Ureter (tissue), 1 donor: ENCODE measurements around the gene SPDYE3. TPM values are rescaled to one million over a fixed set of nuclear protein-coding genes. Genes with fewer than 3 reads are reported as not detected.
"Not testable (repeated sequence)": the region's sequence is repeated elsewhere in the genome, so short reads cannot be mapped to it uniquely, and the experiment has no call there.

Experiments used
- DNase-seq: peaks from one replicate; pipeline ENCODE4 v3.0.0-alpha.2; 2020; ENCODE audit warnings: low spot score
- total RNA-seq: library from RNA; stranded (reverse); gene quantifications from one replicate; pipeline ENCODE4 v1.2.4, GENCODE V29; 2023
- donor health status: DM: yes; HTN: yes; CAD: no.

Gene SPDYE3
- total RNA-seq, 1 donor from 2014 or later: not detected

DNA sequence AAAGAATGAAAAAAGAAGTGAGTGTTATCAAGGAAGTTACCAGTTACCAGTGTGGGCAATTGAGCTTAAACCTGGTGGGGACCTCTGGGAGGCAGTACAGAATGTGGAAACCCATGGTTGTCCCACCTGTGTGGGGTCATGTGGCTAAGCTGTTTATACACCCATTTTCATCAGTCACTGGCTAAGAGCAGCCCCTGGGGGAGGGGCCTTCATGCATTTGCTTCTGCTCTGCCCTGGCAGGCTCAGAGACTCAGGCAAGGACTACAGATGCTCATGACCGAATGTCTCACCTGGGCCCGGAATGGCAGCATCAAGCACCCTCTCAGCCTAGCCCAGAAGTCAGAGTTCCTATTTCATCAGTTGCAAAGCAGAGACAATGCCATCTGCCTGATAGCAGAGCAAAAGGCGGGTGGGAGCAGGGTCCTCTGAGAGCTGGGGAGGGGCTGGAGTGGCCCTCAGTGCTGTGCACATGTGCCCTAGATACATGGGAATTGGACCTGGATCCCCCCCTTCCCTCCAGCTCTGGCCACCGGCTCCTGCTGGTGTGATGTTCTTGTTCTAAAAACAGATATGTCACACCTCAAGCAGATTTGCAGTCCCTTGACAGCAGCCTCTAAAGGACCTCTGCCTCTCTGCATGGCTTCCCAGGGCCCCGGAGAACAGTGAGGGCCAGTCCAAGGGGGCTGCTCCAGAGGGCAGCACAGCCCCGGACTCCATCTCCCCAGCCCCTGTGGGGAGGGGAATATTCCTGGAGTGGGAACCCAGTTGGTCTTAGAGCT is 20.1 kb upstream of the SPDYE3 start:
- not testable (repeated sequence) for DNase-seq

DNA sequence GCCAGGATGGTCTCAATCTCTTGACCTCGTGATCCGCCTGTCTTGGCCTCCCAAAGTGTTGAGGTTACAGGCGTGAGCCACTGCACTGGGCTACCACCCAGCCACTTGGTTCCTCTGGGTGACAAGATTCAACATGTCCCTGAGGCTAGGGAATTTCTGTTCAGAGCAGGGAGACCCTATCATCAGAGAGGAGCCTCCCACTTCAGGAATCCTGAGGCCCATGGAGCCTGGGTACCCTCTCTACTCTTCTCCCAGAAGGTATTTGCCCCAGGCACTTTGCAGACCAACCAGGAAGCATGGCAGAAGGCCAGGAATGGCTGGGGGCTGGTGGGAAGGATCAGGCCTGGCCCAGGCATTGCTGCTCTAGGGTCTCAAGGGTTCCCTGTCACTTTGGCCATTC is 19.2 kb upstream of the SPDYE3 start:
- not testable (repeated sequence) for DNase-seq

DNA sequence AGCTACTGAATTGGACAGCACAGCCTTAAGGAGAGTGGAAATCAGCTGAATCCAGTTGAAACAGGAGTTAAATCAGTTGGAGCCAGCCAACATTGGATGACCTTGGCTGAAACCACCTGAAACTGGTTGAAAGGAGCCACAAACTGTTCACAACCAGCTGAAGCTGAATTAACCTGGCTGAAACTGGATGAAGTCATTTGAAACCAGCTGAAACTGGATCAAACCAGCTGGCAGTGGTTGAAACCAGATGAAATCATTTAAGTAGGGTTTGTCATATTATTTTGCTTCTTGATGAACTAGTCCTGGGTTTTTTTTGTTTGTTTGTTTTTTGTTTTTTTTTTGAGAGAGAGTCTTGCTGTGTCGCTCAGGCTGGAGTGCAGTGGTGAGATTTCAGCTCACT is 15.3 kb upstream of the SPDYE3 start:
- DNase-seq: not testable (repeated sequence)

DNA sequence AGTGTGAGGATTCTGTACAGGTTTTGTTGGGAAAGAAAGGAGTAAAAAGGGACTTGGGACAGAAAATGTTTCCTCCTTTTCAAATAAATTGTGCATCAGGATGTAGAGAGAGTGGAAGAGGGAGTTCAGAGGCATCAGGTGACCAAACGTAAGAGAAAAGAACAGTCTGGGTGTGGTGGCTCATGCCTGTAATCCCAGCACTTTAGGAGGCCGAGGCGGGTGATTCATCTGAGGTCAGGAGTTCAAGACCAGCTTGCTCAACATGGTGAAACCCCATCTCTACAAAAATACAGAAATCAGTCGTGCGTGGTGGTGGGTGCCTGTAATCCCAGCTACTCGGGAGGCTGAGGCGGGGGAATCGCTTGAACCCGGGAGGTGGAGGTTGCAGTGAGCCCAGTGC is 12.2 kb upstream of the SPDYE3 start:
- not testable (repeated sequence) for DNase-seq

DNA sequence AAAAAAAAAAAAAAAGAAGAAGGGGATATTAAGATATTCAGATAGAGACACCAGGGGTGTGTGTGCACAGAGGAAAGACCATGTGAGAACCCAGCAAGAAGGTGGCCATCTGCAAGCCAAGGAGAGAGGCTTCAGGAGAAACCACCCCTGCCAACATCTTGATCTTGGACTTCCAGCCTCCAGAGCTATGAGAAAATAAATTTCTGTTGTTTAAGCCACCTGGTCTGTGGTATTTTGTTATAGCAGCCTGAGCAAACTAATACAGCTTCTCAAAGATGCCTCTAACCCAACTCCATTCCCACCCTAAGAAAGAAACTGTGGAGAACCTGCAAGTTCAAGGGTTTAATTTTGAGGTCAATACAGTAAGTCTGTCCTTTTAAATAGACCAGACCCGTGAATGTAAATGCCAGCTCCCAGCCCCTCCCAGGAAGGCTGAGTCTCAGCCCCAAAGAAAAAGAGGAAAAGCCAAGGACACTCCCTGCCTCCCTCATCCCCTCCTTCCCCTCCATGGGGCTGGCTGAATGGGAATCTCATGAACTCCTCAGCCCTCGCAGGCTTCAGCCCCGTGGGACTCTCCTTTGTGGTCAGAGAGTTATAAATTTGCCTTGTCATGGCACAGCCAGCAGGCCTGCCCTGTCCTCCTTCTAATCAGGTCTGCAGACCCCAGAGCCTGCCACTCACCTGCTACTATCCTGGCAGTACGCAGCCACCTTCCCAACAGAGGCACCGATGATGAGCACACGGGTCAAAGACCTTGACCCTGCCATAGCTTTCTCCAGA is 9.5 kb upstream of the SPDYE3 start:
- not testable (repeated sequence) for DNase-seq

DNA sequence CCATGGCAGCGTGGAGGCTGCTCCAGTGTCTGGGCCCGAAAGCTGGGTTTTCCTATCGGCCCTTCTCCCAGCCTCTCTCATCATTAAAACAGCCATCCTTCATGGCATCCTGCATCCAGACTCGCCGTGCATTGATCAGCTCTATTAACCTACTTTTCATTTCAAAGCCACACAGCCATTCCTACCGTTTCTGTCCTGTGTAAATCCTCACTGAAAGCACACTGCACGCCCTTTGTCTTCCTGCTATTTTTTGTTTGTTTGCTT is 8.9 kb upstream of the SPDYE3 start:
- DNase-seq: not testable (repeated sequence)

DNA sequence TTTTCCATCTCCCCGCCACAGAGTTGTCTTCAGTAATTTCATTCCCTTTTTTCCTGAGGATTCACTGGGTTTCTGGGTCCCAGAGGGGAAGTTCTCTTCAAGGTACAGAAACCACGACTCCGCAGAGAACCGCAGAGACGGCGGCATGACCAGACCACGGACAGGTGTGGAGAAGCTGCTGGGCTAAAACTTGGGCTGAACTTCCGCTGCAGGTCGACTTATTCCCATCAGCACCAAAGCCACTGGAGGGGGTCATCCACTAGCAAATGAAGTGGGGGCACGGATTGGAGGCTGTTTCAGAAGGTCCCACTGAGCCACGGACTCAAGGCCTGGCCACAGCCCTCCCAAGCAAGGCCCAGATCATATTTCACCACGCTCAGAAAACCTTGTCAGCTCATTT is 3.0 kb upstream of the SPDYE3 start:
- not testable (repeated sequence) for DNase-seq

DNA sequence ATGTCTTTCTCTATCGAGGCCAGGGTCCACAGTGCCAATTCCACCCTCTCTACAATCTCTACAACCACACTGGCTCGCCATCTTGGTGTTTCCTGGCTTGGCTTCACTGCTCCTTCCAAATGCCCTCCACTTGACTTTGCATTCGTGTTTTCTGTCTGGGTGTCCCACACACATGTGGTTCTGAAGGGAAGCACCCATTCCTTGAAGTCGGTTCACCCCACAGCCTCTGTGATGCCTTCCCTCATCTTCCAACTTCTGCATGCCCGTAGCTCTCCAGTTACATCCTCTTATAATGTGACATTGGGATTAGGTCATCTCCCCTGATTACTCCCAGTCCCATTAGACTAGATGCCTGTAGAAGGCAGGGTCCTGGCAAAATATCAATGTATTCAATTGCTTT is 10.8 kb downstream of the SPDYE3 start:
- DNase-seq: not testable (repeated sequence)

DNA sequence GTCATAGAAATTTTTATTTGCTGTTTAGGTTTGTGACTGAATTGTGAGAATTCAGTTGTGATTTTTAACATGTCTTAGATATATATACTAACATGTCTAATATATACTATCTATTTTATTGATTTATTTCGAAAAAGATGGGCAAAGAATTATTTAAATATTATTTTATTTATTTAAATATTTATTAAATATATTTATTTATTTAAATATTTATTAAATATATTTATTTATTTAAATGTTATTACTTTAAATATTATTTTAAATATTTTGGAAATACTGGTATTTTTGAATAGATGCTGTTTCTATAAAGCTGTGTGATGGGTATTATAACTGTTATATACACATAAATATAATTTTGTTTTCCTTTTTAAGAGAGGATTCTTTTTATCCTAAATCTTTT is 14.1 kb downstream of the SPDYE3 start:
- DNase-seq: not testable (repeated sequence)

DNA sequence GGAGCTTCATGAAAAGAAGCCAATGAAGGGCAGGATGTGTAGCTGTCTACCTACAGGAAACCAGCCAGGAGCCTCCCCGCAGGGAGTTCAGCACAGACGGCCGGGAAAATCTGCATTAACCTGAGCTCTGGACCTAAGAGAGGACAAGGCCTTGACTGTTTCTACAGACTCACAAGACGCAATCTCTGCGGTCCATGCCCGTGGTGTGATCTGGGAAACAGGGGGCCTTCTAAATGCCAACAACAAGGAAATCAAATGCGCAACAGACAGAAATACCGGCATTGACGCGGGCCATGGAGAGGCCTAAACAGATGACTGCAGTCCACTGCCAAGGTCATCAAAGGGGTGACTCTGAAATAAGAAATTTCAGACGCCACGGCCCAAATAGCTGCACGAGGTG is 16.7 kb downstream of the SPDYE3 start:
- DNase-seq: not testable (repeated sequence)

DNA sequence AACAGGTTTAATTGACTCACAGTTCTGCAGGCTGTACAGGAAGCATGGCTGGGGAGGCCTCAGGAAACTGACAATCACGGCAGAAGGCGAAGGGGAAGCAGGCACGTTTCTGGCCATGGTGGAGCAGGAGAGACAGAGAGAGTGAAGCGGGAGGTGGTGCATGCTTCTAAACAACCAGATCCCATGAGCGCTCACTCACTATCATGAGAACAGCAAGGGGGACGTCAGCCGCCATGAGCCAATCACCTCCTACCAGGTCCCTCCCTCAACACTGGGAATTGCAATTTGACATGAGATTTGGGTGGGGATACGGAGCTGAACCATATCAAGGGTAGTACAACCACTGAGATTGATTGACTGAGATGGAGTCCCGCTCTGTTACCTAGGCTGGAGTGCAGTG is 18.2 kb downstream of the SPDYE3 start:
- DNase-seq: not testable (repeated sequence)

DNA sequence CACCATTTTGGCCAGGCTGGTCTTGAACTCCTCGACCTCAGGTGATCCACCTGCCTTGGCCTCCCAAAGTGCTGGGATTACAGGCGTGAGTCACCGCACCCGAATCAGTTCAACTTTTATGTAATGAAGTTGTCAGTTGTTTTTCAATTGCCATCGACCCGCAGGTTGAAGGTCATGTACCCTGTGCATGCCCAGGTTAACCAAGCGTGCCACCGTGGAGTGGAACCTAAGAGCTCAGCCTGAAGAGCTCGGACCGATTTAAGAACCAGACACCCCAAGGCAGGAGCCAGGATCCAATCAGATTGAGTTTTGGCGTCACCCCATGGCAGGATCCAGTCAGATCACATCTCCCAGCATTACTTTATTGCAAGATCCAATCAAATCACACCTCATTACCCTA is 19.4 kb downstream of the SPDYE3 start:
- not testable (repeated sequence) for DNase-seq

DNA sequence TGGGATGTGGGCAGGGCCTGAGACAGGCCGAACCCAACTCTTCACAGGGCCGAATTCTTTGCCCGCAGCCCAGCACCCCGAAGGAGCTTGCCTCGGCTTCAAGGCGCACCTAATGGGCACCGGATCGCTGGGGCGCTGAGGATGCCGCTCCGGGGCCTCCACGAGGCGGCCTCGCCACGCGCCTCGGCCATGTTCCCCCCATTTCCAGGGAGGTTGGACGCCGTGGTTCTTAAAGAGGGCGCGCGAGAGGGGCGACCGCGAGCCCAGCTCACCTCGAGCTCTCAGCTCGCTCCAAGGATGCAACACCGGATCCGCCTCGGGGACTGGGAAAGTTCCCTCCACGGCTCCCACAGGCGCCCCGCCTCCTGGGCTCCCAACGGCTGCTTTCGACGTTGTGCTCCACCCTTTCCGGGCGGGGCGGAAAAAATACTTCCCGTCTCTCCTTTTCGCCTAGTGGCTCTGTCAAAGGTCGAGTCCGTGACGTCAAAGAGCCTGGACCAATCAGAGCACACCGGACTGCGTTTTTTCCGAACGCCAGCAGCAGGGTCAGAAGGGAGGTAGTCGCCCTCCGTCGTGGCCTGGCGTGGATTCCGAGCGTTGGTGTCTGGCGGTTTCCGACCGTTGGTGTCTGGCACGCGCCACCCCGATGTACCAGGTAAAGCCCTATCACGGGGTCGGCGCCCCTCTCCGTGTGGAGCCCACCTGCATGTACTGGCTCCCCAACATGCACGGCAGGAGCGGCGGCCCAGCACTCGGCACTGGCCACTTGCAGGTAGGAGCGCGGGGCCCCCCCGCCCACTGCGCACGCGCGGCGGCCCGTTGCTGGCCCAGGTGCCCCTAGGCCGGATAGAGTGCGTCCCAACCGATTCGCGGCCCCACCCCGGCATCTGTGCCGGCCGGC is 28.3 kb downstream of the SPDYE3 start:
- peak; percentile 92 for DNase-seq

DNA sequence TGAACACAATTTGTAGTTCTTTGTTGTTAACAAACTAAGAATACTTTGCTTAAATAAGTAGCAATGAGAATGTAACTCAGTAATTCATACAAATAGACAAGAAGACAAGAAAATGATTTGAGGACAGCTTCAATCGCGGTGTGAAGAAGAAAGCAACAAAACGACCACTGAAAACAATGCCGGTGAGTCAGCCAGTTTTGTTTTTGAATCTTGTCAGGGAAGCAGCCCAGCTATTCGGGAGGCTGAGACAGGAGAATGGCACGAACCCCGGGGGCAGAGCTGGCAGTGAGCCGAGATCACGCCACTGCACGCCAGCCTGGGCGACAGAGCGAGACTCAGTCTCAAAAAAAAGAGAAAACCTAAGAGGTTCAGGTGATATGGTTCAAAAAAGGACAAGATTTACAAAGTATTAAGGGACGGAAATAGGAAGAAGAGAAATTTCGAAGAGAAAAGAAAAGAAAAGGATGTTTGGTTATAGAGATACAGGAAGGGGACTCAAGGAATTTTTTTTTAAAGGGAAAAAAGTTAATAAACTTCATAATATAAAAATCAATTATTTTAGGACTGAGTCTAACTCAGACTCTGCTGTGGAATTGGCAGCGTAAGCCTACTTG is 30.7 kb downstream of the SPDYE3 start:
- DNase-seq: not testable (repeated sequence)

DNA sequence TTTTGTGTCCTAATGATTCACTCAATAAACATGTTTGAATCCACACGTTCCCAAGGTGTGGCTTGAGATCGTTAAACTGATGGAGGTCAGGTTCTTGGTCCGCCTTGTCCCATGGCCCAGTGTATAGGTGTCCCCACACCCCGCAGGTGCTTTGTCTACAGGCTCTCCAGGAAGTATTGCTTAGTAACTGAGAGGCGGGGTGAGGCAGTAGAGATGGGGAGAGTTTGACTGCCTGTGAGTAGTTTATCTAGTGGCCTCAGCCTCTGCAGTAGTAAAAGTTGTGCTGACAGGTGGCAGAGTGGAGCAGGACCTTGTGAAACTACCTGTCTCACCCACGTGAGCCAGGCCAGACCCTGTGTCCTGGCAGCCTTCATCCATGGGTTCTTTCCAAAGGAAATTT is 33.8 kb downstream of the SPDYE3 start:
- not testable (repeated sequence) for DNase-seq

DNA sequence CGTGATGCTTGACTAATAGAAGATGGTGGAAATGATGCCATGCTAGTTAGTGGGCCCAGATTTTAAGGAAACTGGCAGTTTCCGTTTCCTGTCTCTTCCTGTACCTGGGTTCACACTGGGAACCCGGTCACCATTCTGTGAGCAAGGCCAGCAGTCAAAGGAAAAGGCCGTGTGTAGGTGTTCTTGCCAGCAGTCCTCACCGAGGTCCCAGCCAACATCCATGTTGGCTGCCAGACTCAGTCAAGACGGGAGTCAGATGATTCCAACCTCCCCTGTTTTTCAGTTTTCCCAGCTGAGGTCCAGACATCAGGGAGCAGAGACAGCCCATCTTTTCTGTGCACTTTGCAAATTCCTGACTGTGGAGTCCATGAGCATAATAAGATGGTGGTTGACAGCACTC is 35.3 kb downstream of the SPDYE3 start:
- DNase-seq: no peak

DNA sequence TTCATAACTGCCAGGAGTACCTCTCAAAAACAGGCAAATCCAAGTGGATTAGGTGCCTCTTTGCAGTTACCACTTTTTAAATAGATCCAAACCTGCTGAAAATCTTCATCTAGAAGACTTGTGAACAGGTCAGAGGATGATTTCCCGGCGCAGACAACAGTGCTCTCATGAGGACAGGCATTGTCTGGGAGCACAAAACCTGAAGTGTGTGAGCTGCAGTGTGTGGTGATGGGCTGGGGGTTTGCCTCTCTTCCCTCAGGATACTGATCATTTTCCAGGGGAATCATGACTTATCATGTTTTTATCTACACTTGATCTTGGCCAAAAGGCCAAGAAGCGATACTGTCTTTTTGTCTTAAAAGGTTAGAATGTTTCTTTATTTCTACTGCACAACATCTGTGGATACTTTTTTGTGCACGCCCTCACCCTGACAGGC is 36.6 kb downstream of the SPDYE3 start:
- DNase-seq: not testable (repeated sequence)

DNA sequence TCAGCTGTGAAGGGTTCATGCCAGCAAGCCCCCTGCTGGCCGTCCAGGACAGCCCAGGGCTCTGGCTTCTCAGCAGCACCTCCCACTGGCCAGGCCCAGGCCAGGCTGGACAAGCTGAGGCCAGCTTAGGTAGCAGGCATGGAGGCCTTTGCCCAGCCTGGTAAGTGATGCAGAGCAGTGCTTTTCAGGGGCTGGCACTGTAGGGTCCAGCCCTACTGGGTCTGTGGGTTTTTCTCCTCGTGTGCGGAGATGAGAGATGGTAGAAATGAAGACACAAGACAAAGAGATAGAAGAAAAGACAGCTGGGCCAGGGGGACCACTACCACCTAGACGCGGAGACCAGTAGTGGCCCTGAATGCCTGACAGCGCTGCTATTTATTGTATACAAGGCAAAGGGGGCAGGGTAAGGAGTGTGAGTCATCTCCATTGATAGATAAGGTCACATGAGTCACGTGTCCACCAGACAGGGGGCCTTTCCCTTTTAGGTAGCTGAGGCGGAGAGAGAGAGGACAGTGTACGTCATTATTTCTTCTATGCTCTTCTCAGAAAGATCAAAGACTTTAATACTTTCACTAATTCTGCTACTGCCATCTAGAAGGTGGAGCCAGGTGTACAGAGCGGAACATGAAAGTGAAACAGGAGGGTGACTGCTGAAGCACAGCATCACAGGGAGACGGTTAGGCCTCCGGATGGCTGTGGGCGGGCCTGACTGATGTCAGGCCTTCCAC is 37.2 kb downstream of the SPDYE3 start:
- not testable (repeated sequence) for DNase-seq

DNA sequence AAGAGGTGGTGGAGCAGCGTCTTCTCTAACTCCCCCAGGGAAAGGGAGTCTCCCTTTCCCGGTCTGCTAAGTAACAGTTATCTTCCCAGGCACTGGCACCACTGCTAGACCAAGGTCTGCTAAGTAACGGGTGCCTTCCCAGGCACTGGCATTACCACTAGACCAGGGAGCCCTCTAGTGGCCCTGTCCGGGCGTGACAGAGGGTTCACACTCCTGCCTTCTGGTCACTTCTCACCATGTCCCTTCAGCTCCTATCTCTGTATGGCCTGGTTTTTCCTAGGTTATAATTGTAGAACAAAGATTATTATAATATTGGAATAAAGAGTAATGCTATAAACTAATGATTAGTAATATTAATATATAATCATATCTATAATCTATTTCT is 37.8 kb downstream of the SPDYE3 start:
- peak; percentile 76 for DNase-seq

DNA sequence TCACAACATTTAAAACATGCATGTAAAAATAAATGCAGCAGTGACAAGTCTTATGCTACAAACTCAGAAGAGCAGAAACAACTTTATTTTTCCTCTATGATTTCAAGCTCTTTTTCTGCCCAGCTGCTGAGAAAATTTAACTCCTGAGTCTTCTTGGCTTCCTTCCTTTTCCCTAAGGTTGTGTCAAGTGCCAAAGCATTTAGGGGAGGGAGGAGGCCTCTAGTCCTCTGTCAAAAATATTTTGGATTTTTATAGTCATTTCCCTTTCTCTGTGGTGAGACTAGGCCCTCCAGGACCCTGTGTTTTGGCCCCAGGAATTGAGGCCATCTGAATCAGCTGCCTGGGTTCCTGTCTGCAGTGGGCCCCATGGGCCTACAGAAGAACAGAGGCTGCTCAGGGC is 39.4 kb downstream of the SPDYE3 start:
- no peak for DNase-seq

DNA sequence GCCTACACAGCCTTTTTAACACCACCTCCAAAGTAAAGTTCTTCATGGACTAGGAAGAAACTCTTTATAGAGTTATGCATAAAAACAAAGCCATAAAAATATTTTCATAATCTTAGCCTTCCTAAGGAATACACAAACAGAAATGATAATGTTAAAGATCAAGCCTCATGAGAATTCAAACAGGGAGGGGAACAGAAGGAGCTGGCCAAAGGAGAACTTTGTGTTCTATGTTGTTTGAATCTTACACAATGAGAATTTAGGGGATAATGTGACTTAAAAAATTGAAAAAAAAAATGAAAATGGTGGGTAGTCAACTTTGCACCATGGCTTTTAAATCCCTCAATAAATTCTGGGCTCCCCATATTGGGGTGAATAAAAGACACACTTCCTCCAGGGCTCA is 41.3 kb downstream of the SPDYE3 start:
- no peak for DNase-seq
